ENCODE measurements around the gene SPOCK2. TPM values are rescaled to one million over a fixed set of nuclear protein-coding genes. Genes with fewer than 3 reads are reported as not detected.

The SPOCK2 gene
- total and polyA plus RNA-seq, 10 donors = 12.6 to 64.3 (median 40.5) TPM

GRCh38 chr10:72074574-72075375, 13.6 kb downstream of the SPOCK2 start:
- H3K9me3 ChIP-seq = no peaks in the 10 kb centered on the region
- DNase-seq = peak; percentile 48

GRCh38 chr10:72073708-72074573, 14.4 kb downstream of the SPOCK2 start:
- 53 to 75% (median 67%) methylated on average over 8 to 14 of the region's 14 CpGs for WGBS, 5 donors
- Histone ChIP-seq H3K9me3 (no peaks in the 10 kb centered on the region), H3K4me3 (no peak overlapping the region), H3K27ac (peak overlapping the region in 1 of 8 donors; percentile 50), H3K4me1 (peaks cover 3 to 75% (median 26%) of the 10 kb centered on the region in 6 donors), H3K36me3 (peaks cover 0 to 60% (median 10%) of the 10 kb centered on the region in 6 donors), H3K27me3 (replicated peaks in 1 of 7) (no peaks in the 10 kb centered on the region)
- TF ChIP-seq POLR2A (IDR thresholded peaks at IDR 0.05) (no peak), CTCF (IDR thresholded peaks at IDR 0.05 in 8 of 11, conservative IDR thresholded peaks at IDR 0.05 in 3 of 11) (no peak), POLR2AphosphoS5 (IDR thresholded peaks at IDR 0.05) (peak in 1 of 3 donors; percentile 23)
- intact Hi-C loops (cut with DNase I; ENCODE audit: low total_unique reads) = no loop called here
- DNase-seq = no peak

More at GRCh38 chr10:72074574-72075375, 13.6 kb downstream of the SPOCK2 start:
- intact Hi-C loops (cut with DNase I; ENCODE audit: low total_unique reads) = no loop called here
- Histone ChIP-seq H3K27me3 (replicated peaks in 1 of 7) (no peaks in the 10 kb centered on the region), H3K4me1 (peaks cover 0 to 75% (median 33%) of the 10 kb centered on the region in 6 donors), H3K27ac (peak overlapping the region in 1 of 8 donors; percentile 21), H3K36me3 (peaks cover 0 to 52% (median 10%) of the 10 kb centered on the region in 6 donors), H3K4me3 (no peak overlapping the region)
- WGBS, 5 donors = 66 to 88% (median 74%) methylated on average over 18 of the region's 18 CpGs
- TF ChIP-seq CTCF (IDR thresholded peaks at IDR 0.05 in 8 of 11, conservative IDR thresholded peaks at IDR 0.05 in 3 of 11) (no peak), POLR2AphosphoS5 (IDR thresholded peaks at IDR 0.05) (peak in 1 of 3 donors; percentile 10), POLR2A (IDR thresholded peaks at IDR 0.05) (no peak)

GRCh38 chr10:72072639-72073038, 15.7 kb downstream of the SPOCK2 start:
- Histone ChIP-seq H3K9me3 (no peaks in the 10 kb centered on the region), H3K27ac (no peak overlapping the region), H3K36me3 (peaks cover 0 to 73% (median 10%) of the 10 kb centered on the region in 6 donors), H3K27me3 (replicated peaks in 1 of 7) (no peaks in the 10 kb centered on the region), H3K4me3 (no peak overlapping the region), H3K4me1 (peaks cover 5 to 75% (median 31%) of the 10 kb centered on the region in 6 donors)
- peak; percentile 59 for DNase-seq
- TF ChIP-seq POLR2AphosphoS5 (IDR thresholded peaks at IDR 0.05) (no peak), CTCF (IDR thresholded peaks at IDR 0.05 in 8 of 11, conservative IDR thresholded peaks at IDR 0.05 in 3 of 11) (no peak), POLR2A (IDR thresholded peaks at IDR 0.05) (no peak)
- intact Hi-C loops (cut with DNase I; ENCODE audit: low total_unique reads) = no loop called here
- 89 to 93% (median 90%) methylated on average over 3 to 5 of the region's 5 CpGs for WGBS, 5 donors

Measured in spleen (tissue), 11 donors.